Erythroblast (primary cell): ENCODE measurements around the gene RASSF7.

ENCODE experiments used
- GATA1 ChIP-seq: IDR thresholded peaks from 2 replicates; pipeline ENCODE4 v1.6.1; 2011; ENCODE audit warnings: low read depth, mild to moderate bottlenecking, control low read depth, low read length, moderate library complexity
- POLR2A ChIP-seq: IDR thresholded peaks from 2 replicates; pipeline ENCODE4 v1.6.1; 2011; ENCODE audit warnings: mild to moderate bottlenecking, low read length

DNA sequence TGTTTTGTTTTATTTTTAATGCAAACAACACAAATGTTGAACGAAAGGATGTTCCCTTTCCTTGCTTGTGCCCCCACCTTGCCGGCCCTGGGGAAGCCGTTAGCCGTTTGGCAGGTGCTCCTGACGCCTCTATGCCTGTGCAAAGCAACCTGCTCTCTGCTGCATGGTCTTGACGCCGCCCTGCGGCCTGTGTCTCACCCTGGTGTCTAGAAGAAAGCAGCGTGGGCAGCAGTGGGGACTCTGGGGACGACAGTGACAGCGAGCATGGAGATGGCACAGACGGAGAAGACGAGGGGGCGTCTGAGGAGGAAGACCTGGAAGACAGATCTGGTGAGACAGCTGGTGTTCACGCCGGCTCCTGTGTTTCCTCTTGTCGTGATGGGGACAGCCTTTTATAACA is 21.0 kb downstream of the RASSF7 start:
- TF ChIP-seq POLR2A = no peak
- no peak for TF ChIP-seq GATA1
